Measurements from ENCODE around the gene ZNF324B.

- TF ChIP-seq, protein P1, sequence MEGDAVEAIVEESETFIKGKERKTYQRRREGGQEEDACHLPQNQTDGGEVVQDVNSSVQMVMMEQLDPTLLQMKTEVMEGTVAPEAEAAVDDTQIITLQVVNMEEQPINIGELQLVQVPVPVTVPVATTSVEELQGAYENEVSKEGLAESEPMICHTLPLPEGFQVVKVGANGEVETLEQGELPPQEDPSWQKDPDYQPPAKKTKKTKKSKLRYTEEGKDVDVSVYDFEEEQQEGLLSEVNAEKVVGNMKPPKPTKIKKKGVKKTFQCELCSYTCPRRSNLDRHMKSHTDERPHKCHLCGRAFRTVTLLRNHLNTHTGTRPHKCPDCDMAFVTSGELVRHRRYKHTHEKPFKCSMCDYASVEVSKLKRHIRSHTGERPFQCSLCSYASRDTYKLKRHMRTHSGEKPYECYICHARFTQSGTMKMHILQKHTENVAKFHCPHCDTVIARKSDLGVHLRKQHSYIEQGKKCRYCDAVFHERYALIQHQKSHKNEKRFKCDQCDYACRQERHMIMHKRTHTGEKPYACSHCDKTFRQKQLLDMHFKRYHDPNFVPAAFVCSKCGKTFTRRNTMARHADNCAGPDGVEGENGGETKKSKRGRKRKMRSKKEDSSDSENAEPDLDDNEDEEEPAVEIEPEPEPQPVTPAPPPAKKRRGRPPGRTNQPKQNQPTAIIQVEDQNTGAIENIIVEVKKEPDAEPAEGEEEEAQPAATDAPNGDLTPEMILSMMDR (conservative IDR thresholded peaks at IDR 0.05; ENCODE audit: low read depth, low read length) = no peak
- TF ChIP-seq MAZ (IDR thresholded peaks at IDR 0.05; ENCODE audit: borderline replicate concordance, low read depth, low read length) (no peak), POLR2A (IDR thresholded peaks at IDR 0.05; ENCODE audit: low read depth, low read length) (no peak), CHD1 (IDR thresholded peaks at IDR 0.05; ENCODE audit: low read depth, low read length) (no peak), RAD21 (IDR thresholded peaks at IDR 0.05; ENCODE audit: low read length) (no peak), RFX5 (IDR thresholded peaks at IDR 0.05; ENCODE audit: low read depth, low read length) (no peak), BHLHE40 (IDR thresholded peaks at IDR 0.05; ENCODE audit: low read depth, low read length) (no peak), SMC3 (IDR thresholded peaks at IDR 0.05; ENCODE audit: low read depth, low read length) (no peak), RCOR1 (IDR thresholded peaks at IDR 0.05; ENCODE audit: insufficient replicate concordance, low read length) (no peak), MAFK (IDR thresholded peaks at IDR 0.05; ENCODE audit: low read depth, low read length) (no peak), CEBPB (IDR thresholded peaks at IDR 0.05; ENCODE audit: low read depth, low read length) (no peak), MXI1 (IDR thresholded peaks at IDR 0.05; ENCODE audit: borderline replicate concordance, low read depth, low read length) (no peak)
- TF ChIP-seq, protein P2, sequence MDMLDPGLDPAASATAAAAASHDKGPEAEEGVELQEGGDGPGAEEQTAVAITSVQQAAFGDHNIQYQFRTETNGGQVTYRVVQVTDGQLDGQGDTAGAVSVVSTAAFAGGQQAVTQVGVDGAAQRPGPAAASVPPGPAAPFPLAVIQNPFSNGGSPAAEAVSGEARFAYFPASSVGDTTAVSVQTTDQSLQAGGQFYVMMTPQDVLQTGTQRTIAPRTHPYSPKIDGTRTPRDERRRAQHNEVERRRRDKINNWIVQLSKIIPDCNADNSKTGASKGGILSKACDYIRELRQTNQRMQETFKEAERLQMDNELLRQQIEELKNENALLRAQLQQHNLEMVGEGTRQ (IDR thresholded peaks at IDR 0.05; ENCODE audit: low read depth, low read length) = no peak
Observed at GRCh38 chr19:58460039-58460438, 8.6 kb downstream of the ZNF324B start.
